ENCODE data around the gene BACH1. TPM values are rescaled to one million over a fixed set of nuclear protein-coding genes. Genes with fewer than 3 reads are reported as not detected.

Gene BACH1
- total and polyA plus RNA-seq, 2 donors (not counting 1 experiment from before 2014, with no cell fraction given): 10.1 to 221 TPM

GRCh38 chr21:29321932-29322928 lies 23.5 kb downstream of the BACH1 start:
- Histone ChIP-seq H3K4me2 (replicated peaks; ENCODE audit: low read depth, low read length, poor library complexity, severe bottlenecking) (no peak overlapping the region), H3K27me3 (replicated peaks in 1 of 4; ENCODE audit: control extremely low read depth in 1 of 4, control insufficient read depth in 3 of 4, insufficient read depth in 4 of 4, low read length in 3 of 4) (no peaks in the 10 kb centered on the region), H3K9me3 (ENCODE audit: control extremely low read depth in 1 of 3, control insufficient read depth in 2 of 3, insufficient read depth in 1 of 3, low read length in 2 of 3) (no peaks in the 10 kb centered on the region), H3K79me2 (ENCODE audit: control insufficient read depth, insufficient read depth, low read length) (peaks cover 77% of the 10 kb centered on the region), H3K9ac (ENCODE audit: low read length) (no peak overlapping the region), H3K36me3 (replicated peaks in 1 of 2; ENCODE audit: control extremely low read depth in 1 of 2, control insufficient read depth in 1 of 2, extremely low read depth in 1 of 2, insufficient read depth in 2 of 2, low read length in 1 of 2) (peaks cover 0 to 42% of the 10 kb centered on the region in 2 experiments), H2AFZ (ENCODE audit: insufficient read depth, low read depth, low read length, poor library complexity, severe bottlenecking) (no peak overlapping the region), H3K4me1 (ENCODE audit: control insufficient read depth in 2 of 2, insufficient read depth in 2 of 2, low read length in 2 of 2) (peaks cover 0 to 6% of the 10 kb centered on the region in 2 donors), H3K27ac (ENCODE audit: low read length in 2 of 2) (no peak overlapping the region), H3K4me3 (ENCODE audit: control extremely low read depth in 1 of 5, extremely low read depth in 1 of 5, insufficient read depth in 1 of 5, low read depth in 2 of 5, low read length in 4 of 5) (no peak overlapping the region), H4K20me1 (ENCODE audit: control insufficient read depth, insufficient read depth, low read length, poor library complexity, severe bottlenecking) (peaks cover 50% of the 10 kb centered on the region)
- Mint-ChIP-seq H3K9me3 (ENCODE audit: insufficient read depth) (no peaks in the 10 kb centered on the region), H3K27me3 (no peaks in the 10 kb centered on the region), H3K4me3 (no peak overlapping the region), H3K27ac (no peak overlapping the region), H3K4me1 (peaks cover 46% of the 10 kb centered on the region)
- no peak for ATAC-seq (ENCODE audit: low read depth)
- DNase-seq: no peak
- intact Hi-C loops (cut with micrococcal nuclease): no loop called here
- CTCF ChIA-PET: interaction anchor here (0.6 kb wide), 1 partner anchor 124 kb away, joined by 4 read pairs; no protein-coding TSS in a partner anchor
- WGBS (ENCODE audit: insufficient coverage): 96% methylated on average over 3 of the region's 11 CpGs
- no peak for TF ChIP-seq EZH2 (IDR thresholded peaks at IDR 0.05; ENCODE audit: borderline replicate concordance, insufficient read depth, low read depth, low read length, poor library complexity, severe bottlenecking)
- TF ChIP-seq, protein P1, sequence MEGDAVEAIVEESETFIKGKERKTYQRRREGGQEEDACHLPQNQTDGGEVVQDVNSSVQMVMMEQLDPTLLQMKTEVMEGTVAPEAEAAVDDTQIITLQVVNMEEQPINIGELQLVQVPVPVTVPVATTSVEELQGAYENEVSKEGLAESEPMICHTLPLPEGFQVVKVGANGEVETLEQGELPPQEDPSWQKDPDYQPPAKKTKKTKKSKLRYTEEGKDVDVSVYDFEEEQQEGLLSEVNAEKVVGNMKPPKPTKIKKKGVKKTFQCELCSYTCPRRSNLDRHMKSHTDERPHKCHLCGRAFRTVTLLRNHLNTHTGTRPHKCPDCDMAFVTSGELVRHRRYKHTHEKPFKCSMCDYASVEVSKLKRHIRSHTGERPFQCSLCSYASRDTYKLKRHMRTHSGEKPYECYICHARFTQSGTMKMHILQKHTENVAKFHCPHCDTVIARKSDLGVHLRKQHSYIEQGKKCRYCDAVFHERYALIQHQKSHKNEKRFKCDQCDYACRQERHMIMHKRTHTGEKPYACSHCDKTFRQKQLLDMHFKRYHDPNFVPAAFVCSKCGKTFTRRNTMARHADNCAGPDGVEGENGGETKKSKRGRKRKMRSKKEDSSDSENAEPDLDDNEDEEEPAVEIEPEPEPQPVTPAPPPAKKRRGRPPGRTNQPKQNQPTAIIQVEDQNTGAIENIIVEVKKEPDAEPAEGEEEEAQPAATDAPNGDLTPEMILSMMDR (IDR thresholded peaks at IDR 0.05): no peak
- POLR2A ChIA-PET: no interaction called here

- Mint-ChIP-seq H3K9me3 (ENCODE audit: insufficient read depth) (no peaks in the 10 kb centered on the region), H3K27ac (no peak overlapping the region), H3K27me3 (no peaks in the 10 kb centered on the region), H3K4me1 (peaks cover 36% of the 10 kb centered on the region), H3K4me3 (no peak overlapping the region)
- H3K36me3 ChIP-seq (replicated peaks in 1 of 2; ENCODE audit: control extremely low read depth in 1 of 2, control insufficient read depth in 1 of 2, extremely low read depth in 1 of 2, insufficient read depth in 2 of 2, low read length in 1 of 2): peaks cover 0 to 46% of the 10 kb centered on the region in 2 experiments
- H3K4me3 ChIP-seq (ENCODE audit: control extremely low read depth in 1 of 5, extremely low read depth in 1 of 5, insufficient read depth in 1 of 5, low read depth in 2 of 5, low read length in 4 of 5): no peak overlapping the region
- intact Hi-C loops (cut with micrococcal nuclease): no loop called here
- H4K20me1 ChIP-seq (ENCODE audit: control insufficient read depth, insufficient read depth, low read length, poor library complexity, severe bottlenecking): peaks cover 48% of the 10 kb centered on the region
- H3K9ac ChIP-seq (ENCODE audit: low read length): no peak overlapping the region
- H2AFZ ChIP-seq (ENCODE audit: insufficient read depth, low read depth, low read length, poor library complexity, severe bottlenecking): no peak overlapping the region
- H3K4me2 ChIP-seq (replicated peaks; ENCODE audit: low read depth, low read length, poor library complexity, severe bottlenecking): no peak overlapping the region
- peaks cover 75% of the 10 kb centered on the region for H3K79me2 ChIP-seq (ENCODE audit: control insufficient read depth, insufficient read depth, low read length)
- H3K27me3 ChIP-seq (replicated peaks in 1 of 4; ENCODE audit: control extremely low read depth in 1 of 4, control insufficient read depth in 3 of 4, insufficient read depth in 4 of 4, low read length in 3 of 4): no peaks in the 10 kb centered on the region
- ChIA-PET POLR2A (no interaction called here), CTCF (no interaction called here)
- no peak for TF ChIP-seq EZH2 (IDR thresholded peaks at IDR 0.05; ENCODE audit: borderline replicate concordance, insufficient read depth, low read depth, low read length, poor library complexity, severe bottlenecking)
- TF ChIP-seq, protein P1 (IDR thresholded peaks at IDR 0.05): no peak
- WGBS (ENCODE audit: insufficient coverage): 96% methylated on average over 6 of the region's 6 CpGs
- no peaks in the 10 kb centered on the region for H3K4me1 ChIP-seq (ENCODE audit: control insufficient read depth in 2 of 2, insufficient read depth in 2 of 2, low read length in 2 of 2)
- ATAC-seq (ENCODE audit: low read depth): no peak
- DNase-seq: no peak
- H3K27ac ChIP-seq (ENCODE audit: low read length in 2 of 2): no peak overlapping the region
- no peaks in the 10 kb centered on the region for H3K9me3 ChIP-seq (ENCODE audit: control extremely low read depth in 1 of 3, control insufficient read depth in 2 of 3, insufficient read depth in 1 of 3, low read length in 2 of 3)
Measured at GRCh38 chr21:29323189-29323588, 24.5 kb downstream of the BACH1 start.

Measured in B cell (primary cell).